ENCODE data around the gene FBXW7.

Gene FBXW7

GRCh38 chr4:152578670-152579069 lies 42.8 kb upstream of the FBXW7 start:
- Mint-ChIP-seq H3K36me3 (ENCODE audit: low read depth) (no peaks in the 10 kb centered on the region), H3K27me3 (ENCODE audit: low read depth, poor library complexity) (no peaks in the 10 kb centered on the region), H3K4me3 (no peak overlapping the region), H3K4me1 (peaks cover 28% of the 10 kb centered on the region), H3K27ac (no peak overlapping the region), H3K9me3 (no peaks in the 10 kb centered on the region)
- DNase-seq, result no peak
- TF ChIP-seq CTCF (IDR thresholded peaks at IDR 0.05), result no peak

GRCh38 chr4:152577708-152578396 lies 42.0 kb upstream of the FBXW7 start:
- no peak for TF ChIP-seq CTCF (IDR thresholded peaks at IDR 0.05)
- Mint-ChIP-seq H3K4me3 (no peak overlapping the region), H3K4me1 (peaks cover 33% of the 10 kb centered on the region), H3K9me3 (no peaks in the 10 kb centered on the region), H3K27ac (no peak overlapping the region), H3K36me3 (ENCODE audit: low read depth) (no peaks in the 10 kb centered on the region), H3K27me3 (ENCODE audit: low read depth, poor library complexity) (peaks cover 4% of the 10 kb centered on the region)
- DNase-seq, result no peak

- H3K4me1 Mint-ChIP-seq, result peaks cover 33% of the 10 kb centered on the region
- peaks cover 4% of the 10 kb centered on the region for H3K27me3 Mint-ChIP-seq (ENCODE audit: low read depth, poor library complexity)
- H3K4me3 Mint-ChIP-seq, result peak overlapping the region; percentile 16
- no peak for DNase-seq
- TF ChIP-seq CTCF (IDR thresholded peaks at IDR 0.05), result no peak
- no peak overlapping the region for H3K27ac Mint-ChIP-seq
- no peaks in the 10 kb centered on the region for H3K9me3 Mint-ChIP-seq
- no peaks in the 10 kb centered on the region for H3K36me3 Mint-ChIP-seq (ENCODE audit: low read depth)
Measured at GRCh38 chr4:152575533-152575932, 39.6 kb upstream of the FBXW7 start.

- no peak for TF ChIP-seq CTCF (IDR thresholded peaks at IDR 0.05)
- Mint-ChIP-seq H3K27me3 (ENCODE audit: low read depth, poor library complexity) (peaks cover 4% of the 10 kb centered on the region), H3K4me3 (no peak overlapping the region)
Measured at GRCh38 chr4:152573861-152574260, 38.0 kb upstream of the FBXW7 start.

GRCh38 chr4:152572417-152573086 lies 36.7 kb upstream of the FBXW7 start:
- H3K4me3 Mint-ChIP-seq, result no peak overlapping the region

More at GRCh38 chr4:152573861-152574260, 38.0 kb upstream of the FBXW7 start:
- DNase-seq, result no peak
- H3K4me1 Mint-ChIP-seq, result peaks cover 28% of the 10 kb centered on the region
- no peaks in the 10 kb centered on the region for H3K36me3 Mint-ChIP-seq (ENCODE audit: low read depth)
- H3K9me3 Mint-ChIP-seq, result no peaks in the 10 kb centered on the region
- no peak overlapping the region for H3K27ac Mint-ChIP-seq

More at GRCh38 chr4:152572417-152573086, 36.7 kb upstream of the FBXW7 start:
- Mint-ChIP-seq H3K4me1 (peaks cover 28% of the 10 kb centered on the region), H3K9me3 (no peaks in the 10 kb centered on the region), H3K36me3 (ENCODE audit: low read depth) (no peaks in the 10 kb centered on the region), H3K27me3 (ENCODE audit: low read depth, poor library complexity) (peaks cover 4% of the 10 kb centered on the region), H3K27ac (no peak overlapping the region)
- no peak for TF ChIP-seq CTCF (IDR thresholded peaks at IDR 0.05)
- no peak for DNase-seq
